HG02852 (cell line): ENCODE measurements around the gene SLC1A1.
A peak's percentile ranks its signal among the peaks of the same experiment; 100 is the strongest.
"Not testable (repeated sequence)": the region's sequence is repeated elsewhere in the genome, so short reads cannot be mapped to it uniquely, and the experiment has no call there.

ENCODE experiments used
- ATAC-seq: cut with Tn5 transposase; IDR thresholded peaks from one replicate; pipeline ENCODE4 v1.9.1; 2021; ENCODE audit warnings: mild to moderate bottlenecking, moderate library complexity; ENCODE audit not compliant: unreplicated experiment

SLC1A1 gene

DNA sequence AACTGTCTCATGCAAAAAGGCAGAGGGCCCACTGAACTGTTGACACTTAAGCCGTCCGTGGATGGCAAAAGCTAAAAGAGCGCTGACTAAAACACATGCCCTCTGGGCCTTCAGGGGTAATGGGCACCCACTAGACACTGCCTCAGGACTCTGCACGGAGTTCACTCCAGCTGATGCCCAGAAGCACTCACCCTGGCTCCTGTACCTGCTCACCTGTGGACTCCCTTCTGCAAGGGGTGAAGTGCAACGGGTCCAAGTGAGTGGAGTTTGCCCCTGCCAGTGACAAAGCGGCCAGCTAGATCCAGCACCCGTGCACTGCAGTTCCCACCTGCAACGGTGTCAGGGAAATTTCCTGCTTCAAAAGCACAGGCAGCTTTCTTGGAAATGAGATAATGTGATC, 50.2 kb downstream of the SLC1A1 start:
- ATAC-seq = no peak

DNA sequence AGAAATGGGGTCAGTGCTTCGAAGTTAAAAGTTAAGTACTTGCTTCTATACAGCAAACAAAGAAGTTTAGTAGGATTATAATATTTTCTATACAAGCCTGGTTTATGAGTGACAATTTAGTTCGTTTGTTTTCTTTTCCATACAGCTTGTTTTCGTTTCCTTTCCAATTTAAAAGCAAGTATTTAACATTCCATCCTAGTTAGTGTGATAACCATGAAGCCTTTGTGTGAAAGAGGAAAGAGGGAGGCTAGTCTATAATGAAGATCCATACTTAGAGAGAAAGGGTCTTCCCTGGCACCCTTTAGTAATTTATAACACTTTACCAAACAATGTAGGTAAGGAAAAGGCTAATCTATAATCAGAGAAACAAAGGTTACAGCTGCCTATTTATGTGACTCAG, 51.0 kb downstream of the SLC1A1 start:
- ATAC-seq = no peak

GRCh38 chr9:4541856-4542255, 51.6 kb downstream of the SLC1A1 start:
- ATAC-seq = no peak

DNA sequence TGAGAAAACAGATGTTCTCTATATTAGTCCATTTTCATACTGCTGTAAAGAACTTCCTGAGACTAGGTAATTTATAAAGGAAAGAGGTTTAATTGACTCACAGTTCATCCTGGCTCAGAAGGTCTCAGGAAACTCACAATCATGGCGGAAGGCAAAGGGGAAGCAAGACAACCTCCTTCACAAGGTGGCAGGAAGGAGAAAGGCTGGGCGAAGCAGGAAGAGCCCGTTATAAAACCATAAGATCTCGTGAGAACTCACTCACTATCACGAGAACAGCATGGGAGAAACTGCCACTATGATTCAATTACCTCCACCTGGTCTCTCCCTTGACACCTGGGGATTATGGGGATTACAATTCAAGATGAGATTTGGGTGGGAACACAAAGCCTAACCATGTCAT, 54.4 kb downstream of the SLC1A1 start:
- ATAC-seq = not testable (repeated sequence)

- no peak for ATAC-seq
Observed at GRCh38 chr9:4547016-4547415, 56.7 kb downstream of the SLC1A1 start.

GRCh38 chr9:4548811-4549725, 58.8 kb downstream of the SLC1A1 start:
- no peak for ATAC-seq

- ATAC-seq = no peak
Observed at GRCh38 chr9:4549751-4550295, 59.6 kb downstream of the SLC1A1 start.

DNA sequence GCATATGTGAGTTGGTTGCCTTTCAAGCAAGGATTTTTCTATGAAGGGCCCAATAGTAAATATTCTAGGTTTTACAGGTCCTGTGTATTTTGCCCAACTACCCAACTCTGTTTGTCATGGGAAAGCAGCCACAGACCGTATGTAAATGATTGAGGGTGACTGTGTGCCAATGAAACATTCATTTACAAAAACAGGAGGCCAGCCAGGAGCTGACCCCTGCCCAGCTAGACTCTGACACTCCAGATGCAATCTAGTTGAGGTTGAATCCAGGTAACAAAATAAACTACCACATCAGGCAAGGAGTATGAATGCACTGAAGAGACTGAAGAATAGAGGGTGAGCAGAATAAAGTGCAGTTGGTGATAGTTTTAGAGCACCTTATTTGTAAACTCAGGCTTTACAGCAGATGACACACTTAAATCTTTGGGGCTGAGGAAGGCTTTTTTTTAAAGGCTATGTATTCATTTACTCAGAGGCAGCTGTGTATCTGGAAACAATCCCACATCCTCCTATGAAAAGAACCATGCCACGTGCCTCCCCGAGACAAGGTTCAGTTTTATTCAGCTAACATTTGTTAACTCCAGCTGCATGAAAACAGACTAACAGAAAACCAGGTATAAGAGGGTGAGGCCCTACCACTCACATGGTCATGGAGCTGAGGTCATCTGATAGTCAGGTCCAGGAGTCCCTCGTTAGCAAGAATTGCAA, 60.7 kb downstream of the SLC1A1 start:
- ATAC-seq = no peak

GRCh38 chr9:4553951-4554381, 63.7 kb downstream of the SLC1A1 start:
- no peak for ATAC-seq

DNA sequence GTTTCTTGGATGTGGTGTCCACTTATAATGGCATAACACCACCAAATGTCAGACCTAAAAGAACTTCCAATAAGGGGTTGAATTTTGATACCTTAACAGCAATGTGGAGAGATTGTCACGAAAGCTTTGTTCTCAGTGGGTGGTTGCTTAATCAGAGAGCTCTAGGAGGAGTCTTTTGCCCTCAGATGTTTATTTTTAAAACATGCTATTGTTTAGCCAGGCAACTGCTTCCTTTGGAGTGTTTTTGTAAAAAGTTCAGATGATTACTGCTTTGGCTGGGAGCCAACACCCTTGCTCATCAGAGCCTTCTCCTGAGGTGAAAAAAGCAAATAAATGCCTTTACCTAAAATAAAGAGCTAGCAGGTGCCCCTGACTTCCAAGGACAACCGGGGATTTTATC, 65.0 kb downstream of the SLC1A1 start:
- ATAC-seq = no peak

DNA sequence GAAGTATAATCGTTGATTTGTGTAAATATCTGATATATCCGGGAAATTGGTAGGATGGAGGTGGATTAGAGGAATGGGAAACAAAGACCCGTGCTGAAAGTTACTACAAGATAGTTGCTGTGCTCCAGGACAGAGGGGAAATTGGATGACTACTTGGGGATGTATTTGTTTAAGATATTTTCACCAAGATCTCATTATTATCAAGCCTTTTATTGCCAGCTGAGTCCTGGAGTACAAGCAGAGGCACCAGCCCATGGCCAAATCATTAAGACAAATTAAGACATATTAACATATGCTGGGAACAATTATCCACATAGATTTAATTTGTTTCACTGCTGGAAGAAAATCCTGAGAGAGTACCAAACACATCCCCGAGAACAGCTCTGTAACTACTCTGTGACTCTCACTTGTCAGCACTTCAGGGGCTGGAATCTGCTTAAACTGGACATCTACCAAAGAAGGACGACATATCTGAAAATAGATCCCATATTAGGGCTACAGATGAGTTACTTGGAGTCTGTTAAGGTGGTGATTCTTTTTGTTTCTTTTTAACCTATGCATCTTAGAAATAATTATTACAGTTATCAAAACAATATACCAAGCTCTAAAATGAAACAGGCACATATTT, 68.2 kb downstream of the SLC1A1 start:
- ATAC-seq = no peak

DNA sequence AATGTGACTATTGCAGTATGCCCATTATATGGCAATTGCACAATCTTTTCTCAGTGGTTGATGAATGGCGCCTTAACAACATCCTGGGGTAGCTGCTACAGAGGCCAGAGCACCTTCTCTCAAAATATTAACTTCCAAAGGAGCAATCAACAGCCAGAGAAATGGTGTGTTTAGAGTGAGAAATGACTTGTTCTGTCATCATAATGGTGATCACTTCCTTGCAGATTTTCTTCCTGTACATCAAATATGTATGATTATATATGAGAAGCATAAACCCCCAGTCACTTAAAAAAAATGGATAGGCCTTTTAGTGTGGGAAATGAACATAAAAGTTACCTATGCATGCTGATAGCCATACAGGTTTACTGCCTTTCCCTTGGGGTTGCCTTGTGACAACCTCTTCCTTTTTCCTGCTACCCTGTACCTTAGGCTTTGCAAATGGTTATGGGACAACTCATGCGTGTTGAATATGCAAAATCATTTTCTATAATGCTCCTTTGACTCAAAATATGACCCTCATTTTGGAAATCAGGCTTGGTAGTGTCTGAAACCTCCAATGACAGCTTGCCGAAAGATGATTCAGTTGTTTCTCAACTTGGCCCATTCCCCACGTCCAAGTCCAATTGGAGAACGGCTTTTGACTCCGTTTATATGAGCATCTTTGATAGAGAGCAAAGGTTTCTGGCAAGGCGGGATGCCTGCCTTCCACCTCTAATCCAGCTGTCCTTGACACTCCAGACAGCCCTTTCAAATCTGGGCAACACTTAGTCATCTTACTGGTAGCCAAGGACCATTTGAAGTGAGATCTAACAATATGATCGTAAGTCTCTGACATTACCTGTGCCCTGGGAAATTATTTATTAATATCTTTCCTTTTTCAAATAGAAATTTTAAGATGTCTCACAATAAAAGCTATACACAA, 69.3 kb downstream of the SLC1A1 start:
- ATAC-seq = peak; percentile 86

GRCh38 chr9:4563105-4563504, 72.8 kb downstream of the SLC1A1 start:
- no peak for ATAC-seq

DNA sequence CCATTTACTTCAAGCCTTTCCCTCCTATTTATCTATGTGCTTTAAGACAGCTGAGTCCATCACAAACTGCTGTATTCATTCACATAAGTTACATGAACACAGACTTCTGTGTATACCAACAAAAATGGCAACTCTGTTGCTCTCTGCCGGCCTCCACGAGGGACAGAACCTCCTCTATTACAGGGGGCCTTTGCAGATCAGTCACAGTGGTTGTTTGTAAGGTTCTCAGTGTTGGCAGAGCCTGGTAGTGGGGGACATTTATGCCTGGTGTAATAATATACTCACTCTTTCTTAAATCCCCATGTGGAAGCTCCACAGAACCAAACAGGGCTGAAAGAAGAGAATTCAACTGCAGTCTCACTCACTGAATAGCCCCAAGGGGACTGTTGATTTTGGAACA, 76.5 kb downstream of the SLC1A1 start:
- no peak for ATAC-seq

GRCh38 chr9:4567601-4568000, 77.3 kb downstream of the SLC1A1 start:
- no peak for ATAC-seq

- ATAC-seq = no peak
Observed at GRCh38 chr9:4569101-4569500, 78.8 kb downstream of the SLC1A1 start.

DNA sequence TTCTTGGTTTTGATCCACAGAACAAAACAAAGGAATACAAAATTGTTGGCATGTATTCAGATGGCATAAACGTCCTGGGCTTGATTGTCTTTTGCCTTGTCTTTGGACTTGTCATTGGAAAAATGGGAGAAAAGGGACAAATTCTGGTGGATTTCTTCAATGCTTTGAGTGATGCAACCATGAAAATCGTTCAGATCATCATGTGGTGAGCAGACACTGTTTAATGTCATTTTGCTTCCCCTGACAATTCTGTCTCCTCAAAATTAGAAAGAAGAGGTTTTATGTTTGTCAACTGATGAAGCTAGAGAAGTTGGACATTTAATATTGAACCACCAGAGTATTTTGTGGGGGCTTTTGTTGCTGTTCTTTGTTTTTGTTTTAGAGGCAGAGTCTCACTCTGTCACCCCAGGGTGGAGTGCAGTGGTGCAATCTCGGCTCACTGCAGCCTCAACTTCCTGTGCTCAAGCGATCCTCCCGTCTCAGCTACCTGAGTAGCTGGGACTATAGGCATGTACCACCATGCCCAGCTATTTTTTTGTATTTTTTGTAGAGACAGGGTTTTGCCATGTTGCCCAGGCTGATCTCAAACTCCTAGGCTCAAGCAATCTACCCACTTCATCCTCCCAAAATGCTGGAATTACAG, 82.0 kb downstream of the SLC1A1 start:
- ATAC-seq = no peak

- ATAC-seq = no peak
Observed at GRCh38 chr9:4573176-4573575, 82.9 kb downstream of the SLC1A1 start.

DNA sequence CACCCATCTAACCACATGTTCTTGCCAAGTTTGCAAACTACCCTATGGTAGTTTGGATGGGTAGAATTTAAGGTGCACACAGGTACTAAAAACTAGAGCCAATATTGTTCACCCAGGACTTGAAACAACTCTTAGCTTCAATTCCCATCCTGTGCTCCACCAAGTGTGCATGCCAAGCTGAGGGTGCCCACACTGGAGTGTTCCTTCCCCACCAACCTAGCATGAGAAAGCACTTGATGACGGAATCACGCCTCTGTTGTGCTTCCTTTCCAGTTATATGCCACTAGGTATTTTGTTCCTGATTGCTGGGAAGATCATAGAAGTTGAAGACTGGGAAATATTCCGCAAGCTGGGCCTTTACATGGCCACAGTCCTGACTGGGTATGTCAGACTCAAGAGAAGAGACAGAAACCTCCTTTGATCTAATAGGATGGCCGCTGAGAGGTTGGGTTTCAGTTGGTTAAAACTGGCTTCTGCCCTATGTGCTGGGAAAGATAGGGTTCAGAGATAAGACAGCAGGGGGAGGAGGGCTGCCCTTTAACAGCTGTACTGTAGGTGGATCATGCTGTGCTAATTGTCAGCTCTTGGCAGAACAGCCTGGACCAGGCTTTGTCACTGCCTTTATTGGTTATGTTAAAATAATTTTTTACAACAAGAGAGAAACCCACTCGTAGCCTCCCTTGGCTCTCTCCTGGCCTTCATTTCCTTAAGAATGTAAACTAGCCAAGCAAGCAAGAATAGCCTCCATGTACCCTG, 83.5 kb downstream of the SLC1A1 start:
- no peak for ATAC-seq
